OCI-LY7 (cell line): Measurements from ENCODE around the gene STX16. TPM values are rescaled to one million over a fixed set of nuclear protein-coding genes. Genes with fewer than 3 reads are reported as not detected.
A peak's percentile ranks its signal among the peaks of the same experiment; 100 is the strongest.

ENCODE experiments used
- BruUV-seq: library from RNA; stranded (reverse); fragments of 400-500 nt; replicated peaks from 2 replicates; lab custom pipeline; 2021; lab: Mats Ljungman, UMichigan
- CTCF ChIA-PET: fragments of 300-600 bp; sonication (Branson Sonifier 250); formaldehyde crosslinking; loops from one replicate; lab custom pipeline; 2022; ENCODE audit warnings: antibody characterized with exemption; ENCODE audit not compliant: unreplicated experiment; lab: Charles Lee
- POLR2A ChIA-PET: fragments of 300-600 bp; sonication (Branson Sonifier 250); formaldehyde crosslinking; loops from one replicate; lab custom pipeline; 2022; ENCODE audit warnings: antibody characterized with exemption; lab: Charles Lee
- DNase-seq: peaks from one replicate; pipeline ENCODE4 v3.0.0-alpha.2; 2015; ENCODE audit warnings: low spot score
- H2AFZ ChIP-seq: fragments of 200-600 bp; sonication (generic), shearing (Covaris generic); 2 replicates; pipeline ENCODE4 v1.6.1; 2014; ENCODE audit warnings: mild to moderate bottlenecking, antibody characterized with exemption, low read length, moderate library complexity
- H3K27ac ChIP-seq: fragments of 200-600 bp; sonication (generic); 2 replicates; pipeline ENCODE4 v1.5.1; 2014; ENCODE audit warnings: mixed run types, low read depth, mild to moderate bottlenecking, moderate library complexity, low read length, inconsistent platforms; ENCODE audit not compliant: poor library complexity, severe bottlenecking
- H3K36me3 ChIP-seq: fragments of 200-600 bp; sonication (generic); 2 replicates; pipeline ENCODE4 v1.6.1; 2014; ENCODE audit warnings: mild to moderate bottlenecking, antibody characterized with exemption, low read length, moderate library complexity, mixed read lengths; ENCODE audit not compliant: insufficient read depth
- H3K4me1 ChIP-seq: fragments of 200-600 bp; sonication (generic); 2 replicates; pipeline ENCODE4 v1.5.1; 2014; ENCODE audit warnings: mild to moderate bottlenecking, low read length; ENCODE audit not compliant: insufficient read depth, poor library complexity, severe bottlenecking
- H3K4me2 ChIP-seq: fragments of 200-600 bp; sonication (generic); 2 replicates; pipeline ENCODE4 v1.6.1; 2014; ENCODE audit warnings: mild to moderate bottlenecking, low read length
- H3K4me3 ChIP-seq: fragments of 200-600 bp; sonication (generic); 2 replicates; pipeline ENCODE4 v1.5.1; 2014; ENCODE audit warnings: mild to moderate bottlenecking, low read depth, low read length; ENCODE audit not compliant: poor library complexity, severe bottlenecking
- H3K79me2 ChIP-seq: fragments of 200-600 bp; sonication (generic); 2 replicates; pipeline ENCODE4 v1.6.1; 2016; ENCODE audit warnings: low read depth, mild to moderate bottlenecking, low read length, moderate library complexity, mixed read lengths; ENCODE audit not compliant: insufficient read depth
- H3K9me2 ChIP-seq: fragments of 200-600 bp; sonication (generic); 2 replicates; pipeline ENCODE4 v1.6.1; 2016; ENCODE audit warnings: mild to moderate bottlenecking, low read length, mixed read lengths; ENCODE audit not compliant: insufficient read depth
- H3K9me3 ChIP-seq: fragments of 200-600 bp; sonication (generic); 2 replicates; pipeline ENCODE4 v1.6.1; 2014; ENCODE audit warnings: mild to moderate bottlenecking, mixed run types, low read length, mixed read lengths
- H4K20me1 ChIP-seq: fragments of 200-600 bp; sonication (generic); 2 replicates; pipeline ENCODE4 v1.6.1; 2014; ENCODE audit warnings: mild to moderate bottlenecking, antibody characterized with exemption, low read length, moderate library complexity, mixed read lengths; ENCODE audit not compliant: insufficient read depth
- EZH2phosphoT487 ChIP-seq: fragments of 200-600 bp; sonication (generic); IDR thresholded peaks from 2 replicates; pipeline ENCODE4 v1.6.1; 2018; ENCODE audit warnings: low read depth, borderline replicate concordance, mild to moderate bottlenecking, mixed run types, antibody characterized with exemption, low read length, moderate library complexity, mixed read lengths
- intact Hi-C: fragments of 100-400 bp; cut with micrococcal nuclease; formaldehyde crosslinking; loops from one replicate; pipeline ENCODE4 v1.10.0; 2022; ENCODE audit not compliant: unreplicated experiment
- total RNA-seq, 2 experiments: library from RNA; depleted of rRNA in 1 of 2; stranded (reverse); fragments of >200 nt in 1 of 2; shearing (Covaris generic) in 1 of 2; gene quantifications; 2 replicates each; pipeline ENCODE4 v1.2.3, GENCODE V29; 2014 to 2022
- TF ChIP-seq, protein P1 (sequence below): fragments of 200-600 bp; sonication (generic); conservative IDR thresholded peaks from 2 replicates; pipeline ENCODE4 v1.5.1; 2014; ENCODE audit warnings: mild to moderate bottlenecking, antibody characterized with exemption, low read length, moderate library complexity, mixed read lengths

Gene STX16
- total RNA-seq, 2 experiments from 2014 or later = 48.2 to 89.5 TPM

- H3K9me2 ChIP-seq = no peaks in the 10 kb centered on the region
- H3K9me3 ChIP-seq = no peaks in the 10 kb centered on the region
- H3K4me2 ChIP-seq = no peak overlapping the region; the same call in 1 of the 2 replicates
- H4K20me1 ChIP-seq = peaks cover 77% of the 10 kb centered on the region
- BruUV-seq = no TSS peak
- CTCF ChIA-PET = no interaction called here
- no peak for DNase-seq
- no peak overlapping the region for H3K27ac ChIP-seq
- H2AFZ ChIP-seq = no peak overlapping the region
- peaks cover 90% of the 10 kb centered on the region for H3K79me2 ChIP-seq
- no peak for TF ChIP-seq EZH2phosphoT487
- TF ChIP-seq, protein P1, sequence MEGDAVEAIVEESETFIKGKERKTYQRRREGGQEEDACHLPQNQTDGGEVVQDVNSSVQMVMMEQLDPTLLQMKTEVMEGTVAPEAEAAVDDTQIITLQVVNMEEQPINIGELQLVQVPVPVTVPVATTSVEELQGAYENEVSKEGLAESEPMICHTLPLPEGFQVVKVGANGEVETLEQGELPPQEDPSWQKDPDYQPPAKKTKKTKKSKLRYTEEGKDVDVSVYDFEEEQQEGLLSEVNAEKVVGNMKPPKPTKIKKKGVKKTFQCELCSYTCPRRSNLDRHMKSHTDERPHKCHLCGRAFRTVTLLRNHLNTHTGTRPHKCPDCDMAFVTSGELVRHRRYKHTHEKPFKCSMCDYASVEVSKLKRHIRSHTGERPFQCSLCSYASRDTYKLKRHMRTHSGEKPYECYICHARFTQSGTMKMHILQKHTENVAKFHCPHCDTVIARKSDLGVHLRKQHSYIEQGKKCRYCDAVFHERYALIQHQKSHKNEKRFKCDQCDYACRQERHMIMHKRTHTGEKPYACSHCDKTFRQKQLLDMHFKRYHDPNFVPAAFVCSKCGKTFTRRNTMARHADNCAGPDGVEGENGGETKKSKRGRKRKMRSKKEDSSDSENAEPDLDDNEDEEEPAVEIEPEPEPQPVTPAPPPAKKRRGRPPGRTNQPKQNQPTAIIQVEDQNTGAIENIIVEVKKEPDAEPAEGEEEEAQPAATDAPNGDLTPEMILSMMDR = no peak
- intact Hi-C loops = loop anchor here (10.0 kb wide), 1 partner anchor 387 kb away; the partner anchor contains the start of gene PRELID3B
- no peak overlapping the region for H3K4me3 ChIP-seq
- H3K4me1 ChIP-seq = peaks cover 69% of the 10 kb centered on the region
- POLR2A ChIA-PET = interaction anchor here (0.6 to 2.6 kb wide), 4 partner anchors 14 to 510 kb away, joined by 3 to 8 read pairs (median 4); no protein-coding TSS in a partner anchor
- peaks cover 37% of the 10 kb centered on the region for H3K36me3 ChIP-seq
Observed at GRCh38 chr20:58657986-58658385, 6.9 kb downstream of the STX16 start.

- peaks cover 90% of the 10 kb centered on the region for H3K79me2 ChIP-seq
- H3K4me2 ChIP-seq = no peak overlapping the region
- no peaks in the 10 kb centered on the region for H3K9me3 ChIP-seq
- BruUV-seq = no TSS peak
- CTCF ChIA-PET = no interaction called here
- H3K4me1 ChIP-seq = peaks cover 62% of the 10 kb centered on the region
- no peak for TF ChIP-seq EZH2phosphoT487
- TF ChIP-seq, protein P1 = no peak
- POLR2A ChIA-PET = interaction anchor here (0.7 to 2.6 kb wide), 5 partner anchors 9 to 47 kb away, joined by 3 to 8 read pairs (median 4); no protein-coding TSS in a partner anchor
- no peak overlapping the region for H3K4me3 ChIP-seq
- no peaks in the 10 kb centered on the region for H3K9me2 ChIP-seq
- intact Hi-C loops = loop anchor here (10.0 kb wide), 1 partner anchor 386 kb away; the partner anchor contains the start of gene PRELID3B
- no peak for DNase-seq
- H3K27ac ChIP-seq = no peak overlapping the region
- H2AFZ ChIP-seq = no peak overlapping the region
- peaks cover 39% of the 10 kb centered on the region for H3K36me3 ChIP-seq
- H4K20me1 ChIP-seq = peaks cover 73% of the 10 kb centered on the region
Observed at GRCh38 chr20:58658760-58659159, 7.7 kb downstream of the STX16 start.

- peaks cover 39% of the 10 kb centered on the region; the same call in 1 of the 2 replicates for H3K36me3 ChIP-seq
- H3K79me2 ChIP-seq = peaks cover 90% of the 10 kb centered on the region
- H3K4me2 ChIP-seq = peak overlapping the region; percentile 34; the same call in 1 of the 2 replicates
- CTCF ChIA-PET = no interaction called here
- no peak overlapping the region for H2AFZ ChIP-seq
- H3K9me2 ChIP-seq = no peaks in the 10 kb centered on the region
- H3K4me3 ChIP-seq = no peak overlapping the region
- BruUV-seq = no TSS peak
- H3K4me1 ChIP-seq = peaks cover 51% of the 10 kb centered on the region
- POLR2A ChIA-PET = interaction anchor here (0.6 to 2.6 kb wide), 6 partner anchors 8 to 201 kb away, joined by 3 to 8 read pairs (median 4); no protein-coding TSS in a partner anchor
- intact Hi-C loops = loop anchor here (10.0 kb wide), 1 partner anchor 385 kb away; the partner anchor contains the start of gene PRELID3B
- TF ChIP-seq, protein P1 = no peak
- no peak for TF ChIP-seq EZH2phosphoT487
- H4K20me1 ChIP-seq = peaks cover 73% of the 10 kb centered on the region
- no peak overlapping the region for H3K27ac ChIP-seq
- H3K9me3 ChIP-seq = no peaks in the 10 kb centered on the region
- DNase-seq = no peak
Observed at GRCh38 chr20:58659841-58660240, 8.8 kb downstream of the STX16 start.
